Brain microvascular endothelial cell (primary cell): ENCODE data around the gene ARR3.

Experiments used
- DNase-seq: peaks from one replicate; pipeline ENCODE4 v3.0.0-alpha.2; 2020
- H3K27ac ChIP-seq: fragments of 250-450 bp; sonication (Bioruptor Pico); 2 replicates; pipeline ENCODE4 v1.5.1; 2020; ENCODE audit warnings: mild to moderate bottlenecking, moderate library complexity
- H3K27me3 ChIP-seq: fragments of 250-450 bp; sonication (Bioruptor Pico); replicated peaks from 2 replicates; pipeline ENCODE4 v1.5.1; 2020; ENCODE audit warnings: mild to moderate bottlenecking
- H3K36me3 ChIP-seq: fragments of 250-450 bp; sonication (Bioruptor Pico); replicated peaks from 2 replicates; pipeline ENCODE4 v1.5.1; 2020; ENCODE audit warnings: mild to moderate bottlenecking
- H3K4me3 ChIP-seq: 2 replicates; pipeline ENCODE4 v1.5.1; 2011; ENCODE audit warnings: low read depth, mild to moderate bottlenecking, control low read depth, low read length, moderate library complexity
- CTCF ChIP-seq: IDR thresholded peaks from 2 replicates; pipeline ENCODE4 v1.5.1; 2011; ENCODE audit warnings: low read depth, mild to moderate bottlenecking, moderate library complexity, low read length, control low read depth, inconsistent platforms; ENCODE audit errors: missing control alignments
- in situ Hi-C: cut with HindIII; loops from 2 replicates; pipeline ENCODE4 v1.10.0; 2017; ENCODE audit warnings: low sequenced_read_pairs, low pct_ligation_motif_present

Gene ARR3

DNA sequence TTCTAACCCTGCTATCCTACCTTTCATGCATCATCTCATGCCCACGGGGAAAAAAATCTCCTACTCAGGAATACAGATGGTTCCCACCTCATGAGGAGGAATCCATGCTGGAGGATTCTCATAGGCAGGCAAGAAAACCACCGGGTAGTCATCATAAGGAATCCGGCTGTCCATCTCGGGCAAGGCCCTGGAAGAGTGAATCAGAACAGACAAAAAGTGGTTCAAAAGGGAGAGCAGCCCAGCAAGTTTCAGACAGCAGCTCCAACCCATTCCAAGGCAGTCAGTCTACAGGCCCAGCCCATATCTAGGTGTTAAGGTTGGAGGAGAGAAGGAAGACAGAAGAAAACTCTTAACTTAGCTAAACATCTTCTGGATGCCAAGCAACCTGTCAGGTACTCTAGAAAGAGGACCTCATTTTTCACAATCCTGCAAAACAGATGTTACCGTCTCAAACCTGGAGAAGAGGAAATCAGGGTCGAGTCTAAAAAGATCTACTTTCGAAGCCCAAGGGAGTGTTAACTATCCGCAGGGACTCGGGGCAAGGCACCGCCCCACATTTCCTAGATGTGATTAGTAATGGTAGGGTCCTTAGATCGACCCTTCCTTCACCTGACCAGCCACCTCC, 21.1 kb downstream of the ARR3 start:
- in situ Hi-C loops = no loop called here

GRCh38 chrX:70289793-70290770, 21.9 kb downstream of the ARR3 start, which contains the start of the genes KIF4A and PDZD11:
Gene KIF4A, plus strand, starts transcription at chrX:70290104. Its CDS starts 355 bp downstream, at chrX:70290459.
Gene PDZD11, minus strand, starts transcription at chrX:70289927. Its CDS starts 586 bp downstream, at chrX:70289341.
- Histone ChIP-seq H3K27ac (peak within 1 kb of the TSS; percentile 45), H3K36me3 (peaks cover 4% of the 10 kb centered on the region), H3K4me3 (peak within 1 kb of the TSS; percentile 82), H3K27me3 (no peaks in the 10 kb centered on the region)
- DNase-seq = peak; percentile 75
- TF ChIP-seq CTCF = no peak
- in situ Hi-C loops = no loop called here

More for the DNA sequence above, 21.1 kb downstream of the ARR3 start:
- H3K4me3 ChIP-seq = peak overlapping the region; percentile 82
- peak overlapping the region; percentile 45 for H3K27ac ChIP-seq
- H3K36me3 ChIP-seq = peaks cover 4% of the 10 kb centered on the region
- peak; percentile 11 for DNase-seq
- no peaks in the 10 kb centered on the region for H3K27me3 ChIP-seq
- TF ChIP-seq CTCF = no peak

- Histone ChIP-seq H3K36me3 (no peaks in the 10 kb centered on the region), H3K4me3 (no peak overlapping the region), H3K27me3 (no peaks in the 10 kb centered on the region), H3K27ac (no peak overlapping the region)
- no peak for DNase-seq
- TF ChIP-seq CTCF = no peak
- in situ Hi-C loops = no loop called here
Observed at GRCh38 chrX:70292788-70293187, 24.7 kb downstream of the ARR3 start.

GRCh38 chrX:70293621-70294020, 25.5 kb downstream of the ARR3 start:
- no peak overlapping the region for H3K27ac ChIP-seq
- no peak for DNase-seq
- in situ Hi-C loops = no loop called here
- no peak for TF ChIP-seq CTCF
- no peak overlapping the region for H3K4me3 ChIP-seq
- no peaks in the 10 kb centered on the region for H3K27me3 ChIP-seq
- no peaks in the 10 kb centered on the region for H3K36me3 ChIP-seq

DNA sequence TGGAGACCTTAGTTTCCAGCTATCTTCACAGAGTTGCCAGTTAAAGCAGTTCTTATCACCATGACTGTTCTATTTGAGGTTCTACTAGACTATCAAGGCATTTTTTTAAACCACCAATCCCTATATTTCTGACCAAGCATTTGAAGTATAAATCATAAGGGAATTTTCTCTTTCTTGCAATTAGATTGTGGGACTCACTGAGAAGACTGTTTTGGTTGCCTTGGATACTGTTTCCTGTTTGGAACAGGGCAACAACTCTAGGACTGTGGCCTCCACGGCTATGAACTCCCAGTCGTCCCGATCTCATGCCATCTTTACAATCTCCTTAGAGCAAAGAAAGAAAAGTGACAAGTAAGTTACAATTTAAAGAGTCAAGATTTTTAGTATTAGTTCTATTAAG, 33.6 kb downstream of the ARR3 start:
- no peaks in the 10 kb centered on the region for H3K36me3 ChIP-seq
- in situ Hi-C loops = no loop called here
- no peak for TF ChIP-seq CTCF
- no peaks in the 10 kb centered on the region for H3K27me3 ChIP-seq
- H3K27ac ChIP-seq = peak overlapping the region; percentile 55
- no peak overlapping the region for H3K4me3 ChIP-seq
- DNase-seq = peak; percentile 46
